DMS 273 treated with DMSO at 0.1 percent for 48 hours (cell line): Measurements from ENCODE around the gene IZUMO1.
"Not testable (repeated sequence)": the region's sequence is repeated elsewhere in the genome, so short reads cannot be mapped to it uniquely, and the experiment has no call there.

Experiments
- DNase-seq: peaks from one replicate; lab custom pipeline; 2025; lab: John Stamatoyannopoulos, UW

IZUMO1 gene

DNA sequence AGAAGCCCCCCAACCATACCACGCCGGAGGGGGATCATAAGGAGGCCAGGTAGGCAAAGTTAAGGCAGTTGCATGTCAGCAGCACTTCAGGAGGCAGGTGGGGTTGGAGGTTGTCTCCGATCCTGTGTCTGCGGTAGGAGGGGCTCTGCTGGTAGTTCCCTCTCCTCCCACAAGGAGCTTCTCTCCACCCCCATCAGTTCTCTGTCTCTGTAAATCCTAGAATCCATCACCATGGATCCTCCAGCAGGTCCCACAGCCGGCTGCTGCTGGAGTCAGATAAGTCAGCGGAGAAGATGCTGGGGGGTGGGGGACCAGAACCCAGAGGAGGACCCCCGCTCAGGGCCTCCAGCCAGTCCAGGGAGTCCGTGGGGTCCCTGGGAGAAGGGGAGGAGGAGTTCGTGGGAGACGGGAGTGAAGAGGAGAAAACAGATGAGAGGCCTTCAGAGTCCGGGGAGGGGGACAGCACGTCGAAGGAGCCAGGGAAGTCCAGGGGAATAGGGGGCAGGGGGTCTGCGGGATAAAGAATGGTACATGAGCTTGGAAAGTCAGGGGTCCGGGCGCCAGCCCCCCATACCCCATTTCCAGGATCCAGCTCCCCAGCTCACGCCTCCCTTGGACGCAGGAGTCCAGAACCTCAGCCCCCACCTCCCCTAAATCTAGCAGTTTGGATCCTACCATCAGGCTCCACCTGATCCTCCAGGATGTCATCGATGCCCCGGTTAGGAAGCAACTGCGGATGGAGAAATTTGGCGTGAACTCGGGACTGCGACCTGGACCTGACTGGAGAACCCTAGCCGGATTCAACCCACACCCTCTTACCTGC, 33.5 kb downstream of the IZUMO1 start:
- DNase-seq, result no peak

GRCh38 chr19:48711106-48711662, 35.5 kb downstream of the IZUMO1 start:
- DNase-seq, result no peak

DNA sequence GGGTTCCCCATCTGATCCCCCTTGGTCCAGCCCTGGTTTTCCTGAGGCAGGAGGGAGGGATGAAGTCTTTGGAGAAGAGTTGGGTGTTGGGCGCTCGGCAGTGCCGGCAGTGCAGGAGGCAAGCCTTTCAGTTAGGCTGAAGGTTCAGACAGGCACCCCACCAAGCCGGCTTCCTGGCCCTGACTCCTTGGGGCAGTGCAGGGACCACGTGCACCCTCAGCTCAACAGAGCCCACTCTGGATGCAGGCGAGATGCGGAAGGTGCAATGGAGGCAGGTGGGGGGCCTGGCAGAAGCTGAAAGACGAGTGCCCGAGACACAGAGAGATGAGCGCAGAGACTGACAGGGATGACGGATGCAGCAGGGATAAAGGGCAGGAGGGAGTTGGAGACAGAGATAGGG, 38.2 kb downstream of the IZUMO1 start:
- DNase-seq, result no peak

DNA sequence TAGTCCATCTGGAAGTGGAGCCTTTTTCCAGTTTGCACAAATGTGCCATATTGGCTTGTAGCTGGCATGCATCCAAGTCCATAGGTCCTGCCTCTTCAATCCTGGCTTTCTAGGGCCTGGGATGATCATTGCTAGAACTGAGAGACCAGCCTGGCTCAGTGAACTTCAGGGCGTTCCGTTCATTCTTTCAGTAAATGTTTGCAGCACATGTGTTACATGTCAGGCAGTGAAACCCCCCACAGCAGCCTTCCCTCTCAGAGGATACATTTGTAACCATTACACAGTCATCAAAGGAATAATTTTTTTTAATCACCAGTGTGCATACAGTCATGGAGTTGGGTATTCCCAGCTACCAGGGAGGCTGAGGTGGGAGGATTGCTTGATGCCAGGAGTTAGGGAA, 41.3 kb downstream of the IZUMO1 start:
- DNase-seq, result no peak

DNA sequence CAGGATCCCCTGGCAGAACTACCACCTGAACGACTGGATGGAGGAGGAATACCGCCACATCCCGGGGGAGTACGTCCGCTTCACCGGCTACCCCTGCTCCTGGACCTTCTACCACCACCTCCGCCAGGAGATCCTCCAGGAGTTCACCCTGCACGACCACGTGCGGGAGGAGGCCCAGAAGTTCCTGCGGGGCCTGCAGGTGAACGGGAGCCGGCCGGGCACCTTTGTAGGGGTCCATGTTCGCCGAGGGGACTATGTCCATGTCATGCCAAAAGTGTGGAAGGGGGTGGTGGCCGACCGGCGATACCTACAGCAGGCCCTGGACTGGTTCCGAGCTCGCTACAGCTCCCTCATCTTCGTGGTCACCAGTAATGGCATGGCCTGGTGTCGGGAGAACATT, 43.4 kb downstream of the IZUMO1 start:
- no peak for DNase-seq

DNA sequence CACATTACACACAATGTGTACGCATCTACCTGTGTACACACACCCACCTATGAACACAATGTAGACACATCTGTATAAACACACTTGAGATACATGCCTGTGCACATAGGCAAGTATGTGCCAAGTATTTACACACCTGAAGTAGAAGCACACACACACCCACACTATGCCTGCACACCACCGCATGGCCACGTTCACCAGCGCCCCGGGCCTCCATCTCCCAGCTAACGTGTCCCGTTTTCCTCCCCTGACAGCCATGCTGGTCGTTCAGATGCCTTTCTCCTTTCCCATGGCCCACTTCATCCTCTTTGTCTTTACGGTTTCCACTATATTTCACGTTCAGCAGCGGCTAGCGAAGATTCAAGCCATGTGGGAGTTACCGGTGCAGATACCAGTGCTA, 44.0 kb downstream of the IZUMO1 start:
- DNase-seq, result no peak

DNA sequence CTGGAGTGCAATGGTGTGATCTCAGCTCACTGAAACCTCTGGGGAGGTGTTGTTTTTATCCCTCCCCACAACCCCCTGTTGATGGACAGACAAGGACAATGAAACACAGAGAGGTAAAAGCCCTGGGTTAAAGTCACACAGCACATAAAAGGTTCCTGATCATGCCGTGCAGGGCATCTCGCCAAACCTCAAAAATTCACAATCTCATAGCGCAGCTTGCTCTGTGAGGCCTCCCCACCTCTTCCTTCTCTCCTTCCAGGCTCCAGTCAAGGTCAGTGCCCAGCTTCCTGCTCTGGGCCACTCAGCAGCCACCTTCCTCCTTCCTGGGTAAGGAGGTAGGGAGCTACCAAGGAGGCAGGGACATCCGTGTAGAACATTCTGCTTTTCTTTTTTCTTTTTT, 48.7 kb downstream of the IZUMO1 start:
- no peak for DNase-seq

DNA sequence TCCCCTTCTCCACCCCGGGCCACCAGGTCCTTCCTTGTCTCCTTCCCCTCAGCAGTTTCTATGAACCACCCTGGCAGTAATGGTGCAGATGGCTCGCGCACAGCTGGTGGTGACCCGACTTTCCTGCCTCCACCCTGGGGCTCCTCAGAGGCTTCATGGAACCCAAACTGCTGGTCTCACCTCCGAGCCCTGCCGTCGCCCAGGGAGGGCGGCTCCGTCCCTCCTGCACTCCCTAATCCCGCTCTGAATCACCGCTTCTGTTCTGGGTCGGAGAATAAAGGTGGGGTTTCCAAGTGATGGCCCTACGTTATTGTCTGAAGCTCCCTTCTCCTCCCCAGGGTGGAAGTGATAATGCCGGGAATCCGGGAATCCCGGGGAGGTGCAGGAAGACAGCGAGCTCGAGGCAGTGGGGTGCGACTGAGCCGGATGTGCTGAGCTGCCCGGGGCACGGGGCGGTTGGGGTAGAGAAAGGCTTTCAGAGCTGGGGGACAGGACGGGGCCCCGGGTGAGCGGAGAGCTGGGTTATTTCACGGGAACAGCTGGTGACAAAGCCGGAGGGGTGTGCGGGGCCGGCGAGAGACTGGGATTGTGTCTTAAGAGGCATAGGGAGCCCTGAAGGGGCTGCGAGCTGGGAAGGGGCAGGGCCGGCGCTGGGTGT, 50.2 kb downstream of the IZUMO1 start:
- no peak for DNase-seq

GRCh38 chr19:48695743-48696352, 50.9 kb downstream of the IZUMO1 start, which contains the start of gene FUT2:
Gene FUT2 (plus strand): TSS chr19:48695971. CDS start chr19:48702957, 6,986 bp downstream.
- DNase-seq, result no peak

GRCh38 chr19:48693629-48694028, 53.1 kb downstream of the IZUMO1 start:
- not testable (repeated sequence) for DNase-seq
